A549 (cell line): Measurements from ENCODE around the gene METTL21C.

Experiments
- BCL3 ChIP-seq: fragments of >200 bp; sonication (Bioruptor Twin); formaldehyde crosslinking; IDR thresholded peaks from 3 replicates; pipeline ENCODE4 v1.6.1; 2016
- CEBPB ChIP-seq, 2 experiments: fragments of >200 bp in 1 of 2; sonication (Bioruptor Twin) in 1 of 2; formaldehyde crosslinking in 1 of 2; IDR thresholded peaks; 2 replicates each; pipeline ENCODE4 v1.6.1; 2012 to 2016
- CTCF ChIP-seq: fragments of >200 bp; sonication (Bioruptor Twin); formaldehyde crosslinking; IDR thresholded peaks from 3 replicates; pipeline ENCODE4 v1.5.1; 2016
- POLR2A ChIP-seq: IDR thresholded peaks from 2 replicates; pipeline ENCODE4 v1.6.1; 2012; ENCODE audit warnings: mild to moderate bottlenecking, low read length
- ZSCAN20 ChIP-seq: fragments of 250-450 bp; sonication (Bioruptor Pico); IDR thresholded peaks from 2 replicates; pipeline ENCODE4 v1.8.0; 2022; ENCODE audit warnings: mild to moderate bottlenecking, moderate library complexity

- TF ChIP-seq CTCF (no peak), ZSCAN20 (CRISPR knock-in tag) (no peak), BCL3 (no peak), POLR2A (no peak), CEBPB (IDR thresholded peaks at IDR 0.05) (no peak)
Observed at GRCh38 chr13:102690883-102691282, 4.0 kb downstream of the METTL21C start.
